ENCODE results near the gene ANKRD63. TPM values are rescaled to one million over a fixed set of nuclear protein-coding genes. Genes with fewer than 3 reads are reported as not detected.

The ANKRD63 gene
- total RNA-seq, 1 experiment from 2014 or later, result 0.37 TPM

DNA sequence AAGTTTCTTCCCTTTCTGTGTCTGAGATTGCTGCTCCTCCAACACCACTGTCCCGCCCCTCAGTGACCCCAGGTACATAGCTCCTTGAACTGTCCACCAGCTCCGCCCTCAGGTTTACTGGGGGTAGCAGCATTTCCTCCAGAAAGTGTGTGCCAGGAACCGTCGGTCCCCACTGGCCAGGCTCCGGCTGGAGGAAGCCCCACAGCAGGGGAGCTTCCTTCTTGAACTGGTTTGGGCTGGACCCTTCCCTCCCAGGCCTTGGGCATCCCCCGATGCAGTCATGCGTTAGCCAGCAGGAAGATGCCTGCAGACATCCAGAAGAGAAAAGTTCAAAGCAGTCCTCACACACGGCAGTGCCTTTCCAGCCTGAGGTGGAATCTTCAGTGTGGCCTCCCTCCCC, 24.3 kb downstream of the ANKRD63 start:
- no peak for DNase-seq (ENCODE audit: low spot score)

GRCh38 chr15:40257656-40258450, 25.0 kb downstream of the ANKRD63 start:
- no peak for DNase-seq (ENCODE audit: low spot score)

- DNase-seq (ENCODE audit: low spot score), result no peak
These were observed 26.1 kb downstream of the ANKRD63 start for GRCh38 chr15:40256638-40257235.

- no peak for DNase-seq (ENCODE audit: low spot score)
These were observed 27.8 kb downstream of the ANKRD63 start for GRCh38 chr15:40255033-40255432.

- no peak for DNase-seq (ENCODE audit: low spot score)
These were observed 28.4 kb downstream of the ANKRD63 start for GRCh38 chr15:40254452-40254851.

- DNase-seq (ENCODE audit: low spot score), result no peak
These were observed 29.6 kb downstream of the ANKRD63 start for GRCh38 chr15:40253167-40253790.

- DNase-seq (ENCODE audit: low spot score), result no peak
These were observed 30.3 kb downstream of the ANKRD63 start for GRCh38 chr15:40252438-40253166.

DNA sequence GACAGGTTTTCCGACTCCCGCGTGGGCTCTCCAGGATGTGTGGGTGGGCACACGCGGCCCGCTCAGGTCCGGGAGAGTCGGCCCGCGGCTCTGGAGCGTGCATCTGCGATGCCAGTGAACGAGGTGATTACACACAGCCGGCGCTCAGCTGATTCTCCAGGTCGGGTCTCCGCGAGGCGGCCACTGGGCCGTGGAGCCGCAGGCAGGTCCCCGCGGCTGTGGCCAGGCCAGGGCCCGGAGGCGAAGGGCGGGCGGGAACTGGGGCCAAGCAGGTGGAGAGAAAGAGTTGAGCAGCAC, 30.8 kb downstream of the ANKRD63 start:
- no peak for DNase-seq (ENCODE audit: low spot score)

- no peak for DNase-seq (ENCODE audit: low spot score)
These were observed 31.3 kb downstream of the ANKRD63 start for GRCh38 chr15:40251486-40252140.

- DNase-seq (ENCODE audit: low spot score), result no peak
These were observed 31.9 kb downstream of the ANKRD63 start for GRCh38 chr15:40250771-40251483.

DNA sequence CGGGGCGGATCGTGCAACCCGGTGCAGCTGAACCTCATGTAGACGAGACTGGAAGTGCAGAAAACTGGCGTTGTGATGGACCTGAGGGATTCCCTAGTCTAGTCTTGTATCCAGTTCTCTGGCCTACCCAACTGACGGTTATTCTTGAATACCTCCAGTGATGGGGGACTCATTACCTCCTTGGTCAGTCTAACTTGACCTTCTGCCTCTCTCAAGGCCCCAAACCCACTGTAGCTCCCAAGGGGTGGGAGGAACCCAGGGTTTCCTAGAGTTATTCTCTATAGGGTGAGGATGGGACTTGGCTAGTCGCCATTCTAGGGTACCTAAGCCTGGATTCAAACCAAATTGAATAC, 32.6 kb downstream of the ANKRD63 start:
- DNase-seq (ENCODE audit: low spot score), result no peak

DNA sequence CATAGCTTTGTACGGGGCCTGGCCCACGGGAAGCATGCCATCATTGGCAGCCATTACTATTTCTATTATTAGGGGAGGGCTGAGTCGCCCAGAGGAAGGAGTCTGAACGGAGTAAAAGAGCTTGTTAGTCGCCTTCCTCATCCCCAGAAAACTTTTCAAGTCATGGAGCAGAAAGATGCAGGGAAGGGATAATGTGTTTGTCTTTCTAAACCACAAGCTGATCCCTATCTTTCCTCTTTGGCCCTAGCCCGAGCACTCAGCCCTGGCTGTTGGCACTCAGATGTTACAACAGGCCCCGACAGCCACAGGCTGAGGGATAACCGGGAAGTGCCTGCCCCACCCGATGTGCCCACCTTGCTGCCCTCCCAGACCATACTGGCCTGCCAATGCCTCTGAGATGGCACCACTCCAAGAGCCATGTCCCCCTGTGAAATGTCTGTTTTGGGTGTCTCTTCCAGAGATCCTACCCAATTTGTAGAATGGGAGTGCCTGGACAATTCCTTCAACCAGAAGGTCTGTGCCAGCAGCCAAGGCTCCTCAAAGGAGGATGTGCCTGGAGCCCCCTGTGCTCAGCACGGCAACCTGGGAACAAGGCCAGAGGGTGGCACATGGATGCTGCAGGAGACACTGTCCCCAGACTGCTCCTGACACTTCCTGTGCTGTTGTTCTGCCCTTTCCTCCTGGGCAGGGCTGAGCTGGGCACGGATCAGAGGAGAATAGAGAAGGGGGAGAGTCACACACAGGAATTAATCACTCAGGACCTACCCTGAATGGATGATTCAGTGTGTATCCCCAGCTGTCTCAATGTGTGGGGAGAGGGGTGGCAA, 33.2 kb downstream of the ANKRD63 start:
- DNase-seq (ENCODE audit: low spot score), result peak; percentile 59

GRCh38 chr15:40248006-40248783, 34.7 kb downstream of the ANKRD63 start:
- DNase-seq (ENCODE audit: low spot score), result no peak

GRCh38 chr15:40247406-40247971, 35.4 kb downstream of the ANKRD63 start:
- DNase-seq (ENCODE audit: low spot score), result no peak

GRCh38 chr15:40246496-40247280, 36.2 kb downstream of the ANKRD63 start:
- no peak for DNase-seq (ENCODE audit: low spot score)

GRCh38 chr15:40245666-40246450, 37.0 kb downstream of the ANKRD63 start:
- no peak for DNase-seq (ENCODE audit: low spot score)

- DNase-seq (ENCODE audit: low spot score), result no peak
These were observed 37.8 kb downstream of the ANKRD63 start for GRCh38 chr15:40244961-40245523.

All from H4 (cell line).